ENCODE measurements around the gene PDCD1LG2.
"Not testable (repeated sequence)": the region's sequence is repeated elsewhere in the genome, so short reads cannot be mapped to it uniquely, and the experiment has no call there.

The PDCD1LG2 gene

GRCh38 chr9:5510360-5510931 is at the start of gene PDCD1LG2:
Gene PDCD1LG2, plus strand, starts transcription at chr9:5510531. Its CDS starts 12,016 bp downstream, at chr9:5522547.
- DNase-seq = peak; percentile 78

DNA sequence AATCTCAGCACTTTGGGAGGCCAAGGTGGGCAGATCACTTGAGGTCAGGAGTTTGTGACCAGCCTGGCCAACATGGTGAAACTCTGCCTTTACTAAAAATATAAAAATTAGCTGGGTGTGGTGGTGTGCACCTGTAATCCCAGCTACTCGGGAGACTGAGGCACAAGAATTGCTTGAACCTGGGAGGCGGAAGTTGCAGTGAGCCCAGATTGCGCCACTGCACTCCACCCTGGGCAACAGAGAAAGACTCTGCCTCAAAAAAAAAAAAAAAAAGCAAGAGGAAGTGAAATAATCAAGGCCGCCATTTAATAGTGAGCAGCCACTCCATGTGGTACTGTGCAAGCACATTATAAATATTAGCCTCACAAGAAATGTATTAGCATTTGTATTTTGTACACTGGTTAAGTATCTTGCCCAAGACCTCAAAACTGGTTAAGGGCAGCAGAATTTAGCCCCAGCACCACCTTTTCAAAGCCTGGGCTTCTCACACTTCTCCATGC is 45.5 kb upstream of the PDCD1LG2 start:
- not testable (repeated sequence) for DNase-seq

DNA sequence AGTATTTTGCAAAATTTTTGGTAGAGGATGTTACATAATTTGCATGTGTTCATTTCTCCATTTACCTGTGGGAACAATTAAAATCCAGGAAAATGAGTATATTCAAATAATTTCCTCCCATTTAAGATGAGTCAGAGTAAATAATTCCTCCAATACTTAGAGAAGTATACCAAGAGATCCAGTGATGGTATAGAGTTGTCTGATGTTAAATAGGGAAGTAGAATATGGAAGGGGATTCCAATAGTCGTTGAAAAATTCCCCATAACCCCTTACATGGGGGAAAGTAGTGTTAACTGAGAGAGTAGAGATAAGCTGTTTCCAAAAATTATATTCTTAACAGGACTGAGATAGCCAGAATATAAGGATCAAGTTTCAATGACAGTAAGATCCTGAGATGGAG is 44.3 kb upstream of the PDCD1LG2 start:
- no peak for DNase-seq

- no peak for DNase-seq
Measured at GRCh38 chr9:5466766-5467165, 43.6 kb upstream of the PDCD1LG2 start.

DNA sequence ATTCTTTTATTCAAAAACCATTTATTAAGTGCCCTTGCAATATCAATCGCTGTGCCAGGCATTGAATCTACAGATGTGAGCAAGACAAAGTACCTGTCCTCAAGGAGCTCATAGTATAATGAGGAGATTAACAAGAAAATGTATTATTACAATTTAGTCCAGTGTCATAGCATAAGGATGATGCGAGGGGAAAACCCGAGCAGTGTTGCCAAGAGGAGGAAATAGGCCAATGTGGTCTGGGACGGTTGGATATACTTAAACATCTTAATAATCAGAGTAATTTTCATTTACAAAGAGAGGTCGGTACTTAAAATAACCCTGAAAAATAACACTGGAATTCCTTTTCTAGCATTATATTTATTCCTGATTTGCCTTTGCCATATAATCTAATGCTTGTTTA is 41.5 kb upstream of the PDCD1LG2 start:
- no peak for DNase-seq

DNA sequence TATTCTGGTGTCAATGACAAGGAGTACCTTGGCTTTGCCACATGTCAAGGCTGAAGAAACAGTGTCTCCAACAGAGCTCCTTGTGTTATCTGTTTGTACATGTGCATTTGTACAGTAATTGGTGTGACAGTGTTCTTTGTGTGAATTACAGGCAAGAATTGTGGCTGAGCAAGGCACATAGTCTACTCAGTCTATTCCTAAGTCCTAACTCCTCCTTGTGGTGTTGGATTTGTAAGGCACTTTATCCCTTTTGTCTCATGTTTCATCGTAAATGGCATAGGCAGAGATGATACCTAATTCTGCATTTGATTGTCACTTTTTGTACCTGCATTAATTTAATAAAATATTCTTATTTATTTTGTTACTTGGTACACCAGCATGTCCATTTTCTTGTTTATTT is 40.2 kb upstream of the PDCD1LG2 start:
- no peak for DNase-seq

DNA sequence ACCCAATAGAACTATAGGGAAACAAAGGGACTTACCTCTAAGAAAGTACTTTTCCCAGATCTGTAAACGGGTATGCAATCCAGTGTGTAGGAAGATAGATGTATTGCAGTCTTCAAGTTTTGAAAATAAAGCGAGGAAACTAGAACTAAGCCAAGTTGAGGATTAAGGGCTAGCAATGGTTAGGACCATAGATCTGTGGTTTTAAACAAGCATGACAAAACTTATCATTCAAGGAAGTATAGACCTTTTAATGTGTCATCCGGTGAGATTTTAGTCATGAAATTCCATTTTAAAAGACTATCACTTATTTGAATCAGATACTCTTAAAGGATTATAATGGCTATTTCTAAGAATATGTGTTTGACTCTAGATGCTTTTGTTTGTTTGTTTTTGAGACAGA is 39.5 kb upstream of the PDCD1LG2 start:
- no peak for DNase-seq

- DNase-seq = not testable (repeated sequence)
Measured at GRCh38 chr9:5475611-5476010, 34.7 kb upstream of the PDCD1LG2 start.

DNA sequence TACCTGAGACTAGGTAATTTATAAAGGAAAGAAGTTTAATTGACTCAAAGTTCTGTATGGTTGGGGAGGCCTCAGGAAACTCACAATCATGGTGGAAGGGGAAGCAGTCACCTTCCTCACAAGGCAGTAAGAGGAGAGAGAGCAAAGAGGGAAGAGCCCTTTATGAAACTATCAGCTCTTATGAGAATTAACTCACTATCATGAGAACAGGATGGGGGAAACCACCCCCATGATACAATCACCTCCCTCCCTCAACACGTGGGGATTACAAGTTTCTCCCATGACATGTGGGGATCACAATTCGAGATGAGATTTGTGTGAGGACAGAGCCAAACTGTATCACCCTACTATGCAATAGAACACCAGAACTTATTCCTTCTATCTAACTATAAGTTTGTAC is 32.1 kb upstream of the PDCD1LG2 start:
- DNase-seq = no peak

DNA sequence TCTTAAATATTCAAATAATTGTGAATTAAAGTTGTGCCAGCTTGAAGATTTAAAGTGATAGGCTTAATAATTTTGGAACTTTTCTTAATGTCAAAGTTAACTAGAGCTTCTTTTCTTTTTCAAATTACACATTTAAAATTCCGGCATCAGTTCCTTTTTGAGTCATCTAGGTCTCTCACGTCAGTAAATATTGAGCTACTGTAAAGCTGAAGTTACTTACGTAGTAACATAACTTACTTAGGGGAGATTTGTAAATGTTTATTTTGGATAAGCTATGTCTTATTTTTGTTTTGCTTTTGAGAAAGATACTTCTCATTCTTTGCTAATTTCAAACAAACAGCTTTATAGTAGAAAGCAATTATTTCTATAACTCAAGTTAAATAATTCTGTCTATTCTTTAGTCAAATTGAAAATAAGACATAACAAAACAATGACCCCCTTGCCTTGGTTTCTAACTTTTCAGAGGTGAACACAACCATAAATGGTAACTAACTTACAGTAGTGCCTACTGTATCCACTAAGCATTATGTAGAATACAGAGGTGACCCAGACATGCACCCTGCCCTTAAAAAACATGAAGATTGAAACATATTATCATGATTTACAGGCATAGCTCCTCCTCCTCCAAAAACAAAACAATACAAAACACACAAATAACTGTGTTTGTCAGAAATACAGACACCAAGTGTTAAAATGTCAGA is 30.2 kb upstream of the PDCD1LG2 start:
- peak; percentile 54 for DNase-seq

- no peak for DNase-seq
Measured at GRCh38 chr9:5480919-5481318, 29.4 kb upstream of the PDCD1LG2 start.

DNA sequence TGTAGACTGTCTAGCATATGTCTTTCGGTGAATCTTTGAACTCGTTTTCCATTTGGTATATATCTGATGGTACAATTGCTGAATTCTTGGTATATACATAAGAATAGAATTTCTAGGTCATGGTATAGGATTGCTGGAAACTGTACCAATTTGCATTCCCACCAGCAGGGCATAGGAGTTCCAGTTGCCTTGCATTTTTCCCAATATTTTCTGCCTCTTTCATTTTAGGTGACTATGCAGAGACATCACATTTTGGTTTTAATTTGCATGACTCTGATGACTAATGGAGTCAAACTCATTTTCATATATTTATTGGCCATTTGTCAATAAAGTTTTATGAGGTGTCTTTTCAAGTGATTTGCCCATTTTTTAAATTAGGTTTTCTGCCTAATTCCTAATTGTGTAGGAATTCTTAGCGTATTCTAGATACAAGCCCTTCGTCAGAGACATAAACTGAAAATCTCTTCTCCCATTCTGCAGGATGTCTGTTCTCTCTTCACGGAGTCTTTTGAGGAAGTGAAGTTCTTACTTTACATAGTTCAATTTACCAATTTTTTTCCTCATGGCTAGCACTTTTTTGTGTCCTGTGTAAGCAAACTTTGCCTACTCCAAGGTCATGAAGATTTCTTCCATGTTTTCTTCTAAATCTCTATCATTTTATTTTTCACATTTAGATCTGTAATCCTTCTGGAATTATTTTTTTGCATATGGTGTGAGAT is 28.9 kb upstream of the PDCD1LG2 start:
- no peak for DNase-seq

DNA sequence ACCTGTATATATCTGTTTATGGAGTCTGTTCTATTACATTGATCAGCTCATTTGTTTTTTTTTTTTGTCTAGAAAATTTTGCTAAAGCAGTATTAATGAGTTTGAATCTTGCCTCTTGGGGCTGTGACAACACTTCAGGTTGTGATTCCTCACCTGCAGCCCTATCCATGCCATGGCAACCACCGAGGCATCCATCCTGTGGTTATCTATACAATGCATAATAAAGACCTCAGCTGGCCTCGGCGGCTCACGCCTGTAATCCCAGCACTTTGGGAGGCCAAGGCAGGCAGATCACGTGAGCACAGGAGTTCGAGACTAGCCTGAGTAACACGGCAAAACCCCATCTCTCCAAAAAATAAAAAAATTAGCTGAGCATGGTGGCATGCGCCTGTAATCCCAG is 28.1 kb upstream of the PDCD1LG2 start:
- no peak for DNase-seq

- DNase-seq = no peak
Measured at GRCh38 chr9:5483306-5483705, 27.0 kb upstream of the PDCD1LG2 start.

- DNase-seq = no peak
Measured at GRCh38 chr9:5485378-5486085, 24.8 kb upstream of the PDCD1LG2 start.

- DNase-seq = no peak
Measured at GRCh38 chr9:5486988-5487387, 23.3 kb upstream of the PDCD1LG2 start.

GRCh38 chr9:5488221-5489008 is 21.9 kb upstream of the PDCD1LG2 start:
- no peak for DNase-seq

- DNase-seq = no peak
Measured at GRCh38 chr9:5489630-5490490, 20.5 kb upstream of the PDCD1LG2 start.

DNA sequence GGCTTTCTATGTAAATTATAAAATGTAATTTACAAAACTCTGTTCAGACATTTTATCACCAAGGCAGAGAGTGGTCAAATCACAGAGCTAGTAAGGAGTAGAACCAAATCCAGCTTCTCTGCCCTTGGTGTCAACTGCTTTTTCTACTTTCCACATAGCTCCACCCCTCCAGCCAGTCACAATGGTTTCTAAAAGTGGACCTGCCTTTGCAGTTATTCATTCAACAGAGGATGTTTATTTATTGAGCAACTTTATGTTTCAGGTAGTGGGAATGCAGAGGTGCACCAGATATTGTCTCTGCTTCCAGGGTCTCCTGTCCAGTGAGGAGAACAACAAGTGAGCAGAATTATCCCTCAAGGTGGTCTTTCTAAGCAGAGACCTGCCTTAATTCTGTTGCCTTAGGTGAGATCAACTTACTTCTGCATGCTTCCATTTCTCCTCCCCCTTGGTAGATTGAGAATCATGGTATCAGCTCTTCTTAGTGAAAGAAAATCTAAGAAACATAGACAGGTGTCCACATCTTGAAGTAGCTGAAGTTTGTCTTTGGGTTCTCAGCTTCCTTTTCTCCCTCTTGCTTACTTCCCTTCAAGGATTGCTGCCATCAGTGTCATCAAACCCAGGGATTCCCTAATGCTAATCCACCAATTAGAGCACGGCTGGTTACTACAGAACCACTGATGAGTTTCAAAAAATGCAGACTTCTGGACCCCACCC is 17.2 kb upstream of the PDCD1LG2 start:
- DNase-seq = no peak

DNA sequence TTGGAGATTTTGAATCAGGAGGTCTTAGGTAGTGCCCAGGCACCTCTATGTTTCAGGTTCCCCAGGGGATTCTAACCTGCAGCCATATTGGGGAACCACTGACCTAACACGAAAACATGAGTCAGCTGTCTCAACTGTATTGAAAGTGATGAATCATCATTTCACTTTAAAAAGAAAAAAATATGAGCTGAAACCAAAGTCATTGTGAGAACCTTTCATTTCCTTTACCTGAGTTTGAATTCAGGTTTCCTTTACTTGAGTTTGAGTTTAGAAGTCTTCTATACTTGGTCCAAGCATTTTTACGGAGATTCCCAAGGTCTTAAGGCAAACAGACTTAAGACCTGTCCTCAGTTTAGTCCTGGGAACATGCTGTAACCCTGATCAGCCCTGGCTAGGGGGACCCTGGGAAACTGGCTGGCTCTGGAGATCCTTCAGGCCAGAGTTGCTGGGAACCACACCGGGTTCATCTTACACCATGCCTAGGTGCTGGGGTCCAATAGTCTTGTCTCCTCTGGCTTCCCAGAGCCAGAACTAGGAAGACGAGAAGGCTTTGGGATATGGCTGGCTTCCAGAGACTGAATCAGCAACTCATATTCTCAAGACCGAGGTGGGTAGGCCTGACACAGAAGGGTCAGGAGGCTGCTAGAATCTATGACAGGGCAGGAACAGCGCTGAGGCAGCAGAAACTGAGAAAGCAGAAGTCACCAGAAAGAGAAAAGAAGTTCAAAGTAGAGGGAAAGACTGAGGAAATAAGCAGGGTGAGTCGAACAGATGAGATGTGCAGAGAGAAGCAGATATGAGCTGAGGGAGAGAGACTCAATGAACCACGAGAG is 16.4 kb upstream of the PDCD1LG2 start:
- DNase-seq = peak; percentile 78

All from activated CD4-positive, alpha-beta T cell treated with anti-CD3 and anti-CD28 coated beads, Interleukin-2, amount 50 U/mL, for 16 hours (primary cell).